Fibroblast of gingiva (primary cell): ENCODE results near the gene GAL3ST3.
"Not testable (repeated sequence)": the region's sequence is repeated elsewhere in the genome, so short reads cannot be mapped to it uniquely, and the experiment has no call there.

Source experiments
- DNase-seq: peaks from one replicate; pipeline ENCODE4 v3.0.0-alpha.2; 2011; ENCODE audit warnings: low read depth

GAL3ST3 gene

DNA sequence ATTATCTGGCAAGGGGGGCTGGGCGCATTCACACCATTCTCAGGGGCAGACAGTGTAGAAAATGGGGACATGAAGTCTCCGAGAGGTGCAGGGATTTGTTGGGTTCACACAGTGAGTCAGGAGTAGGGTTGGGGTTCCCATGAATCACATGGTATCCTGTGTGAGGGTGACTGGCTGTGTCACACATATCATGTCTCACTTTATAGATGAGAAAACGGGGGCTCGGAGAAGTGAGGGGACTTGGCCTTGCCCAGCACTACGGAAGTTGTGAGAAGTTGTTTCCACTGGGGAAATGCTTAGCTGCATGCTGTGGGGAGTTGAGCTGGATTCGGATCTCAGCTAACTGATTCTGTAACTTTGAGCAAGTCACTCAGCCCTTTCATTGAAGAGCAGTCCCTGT lies 4.2 kb downstream of the GAL3ST3 start:
- no peak for DNase-seq

DNA sequence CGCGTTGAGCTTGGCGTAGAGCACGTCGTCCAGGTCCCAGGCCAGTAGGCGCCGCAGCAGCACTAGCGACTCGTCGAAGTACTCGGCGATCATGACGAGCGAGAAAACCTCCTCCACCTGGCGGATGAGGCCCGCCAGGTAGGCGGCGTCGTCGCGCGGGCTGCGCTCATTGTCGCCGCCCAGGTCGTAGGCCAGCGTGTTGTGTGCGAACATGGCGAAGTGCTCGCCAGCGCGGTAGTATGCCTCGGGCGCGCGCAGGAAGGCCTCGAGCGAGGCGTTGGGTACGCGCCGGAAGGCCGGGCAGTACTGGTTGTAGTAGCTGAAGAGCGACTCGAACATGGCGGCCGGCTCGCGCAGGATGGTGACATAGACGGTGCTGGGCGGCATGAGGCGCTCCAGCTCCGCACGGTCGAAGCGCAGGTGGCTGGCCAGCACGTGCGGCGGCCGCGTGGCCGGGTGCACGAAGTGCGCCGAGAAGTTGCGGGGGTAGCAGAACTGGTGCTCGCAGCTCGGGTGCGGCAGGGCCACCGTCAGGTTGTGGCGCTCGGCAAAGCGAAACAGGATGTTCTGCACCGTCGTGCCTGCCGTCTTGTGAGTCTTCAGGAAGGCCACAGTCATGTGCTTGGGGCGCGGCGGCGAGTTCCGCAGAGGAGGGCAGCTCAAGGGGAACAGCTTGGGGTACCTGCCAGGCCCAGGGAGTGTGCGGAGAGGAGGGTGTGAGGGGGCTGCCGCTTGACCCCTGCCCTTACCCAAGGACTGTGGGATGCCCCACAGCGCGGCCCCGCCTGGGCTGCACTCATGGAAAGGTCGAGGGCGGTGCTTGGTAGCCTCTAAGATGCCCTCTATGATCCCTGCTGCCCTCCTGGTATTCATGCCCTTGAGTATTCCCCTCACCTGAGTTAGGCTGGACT lies 5.7 kb downstream of the GAL3ST3 start:
- no peak for DNase-seq

DNA sequence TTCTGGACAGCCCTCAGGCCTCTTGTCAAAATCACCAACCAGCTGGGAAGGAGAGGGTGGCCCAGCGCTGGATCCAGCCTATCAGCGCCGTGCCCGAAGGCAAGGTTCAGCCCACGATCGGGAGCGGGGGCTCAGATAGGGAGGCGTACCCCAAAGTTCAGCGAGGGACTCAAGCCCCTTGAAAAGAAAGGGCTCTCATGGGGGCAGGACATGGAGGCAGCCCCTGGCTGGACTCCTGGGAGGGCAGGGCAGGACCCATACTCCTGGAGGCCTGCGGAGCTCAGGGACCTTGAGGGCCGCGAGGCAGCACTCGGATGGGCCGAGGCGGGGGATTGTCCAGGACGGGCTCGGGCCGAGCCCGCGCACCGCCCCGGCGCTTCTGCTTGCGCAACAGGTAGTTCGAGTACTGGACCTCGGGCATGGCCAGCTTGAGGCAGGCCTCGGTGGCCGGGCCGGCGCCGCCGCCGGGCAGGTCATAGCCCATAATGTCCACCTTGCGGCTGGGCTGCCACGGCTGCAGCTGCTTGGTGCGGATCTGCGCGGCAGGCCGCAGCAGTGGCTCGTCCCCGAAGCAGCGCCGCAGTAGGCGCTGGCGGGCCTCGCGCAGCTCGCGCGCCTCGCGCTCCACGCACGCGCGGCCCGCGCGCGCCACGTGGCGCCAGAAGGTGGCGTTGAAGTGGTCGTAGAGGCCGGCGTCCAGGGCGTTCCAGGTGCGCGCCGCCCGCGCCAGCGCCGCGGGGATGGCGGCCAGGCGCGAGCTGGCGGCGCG lies 6.5 kb downstream of the GAL3ST3 start:
- no peak for DNase-seq

DNA sequence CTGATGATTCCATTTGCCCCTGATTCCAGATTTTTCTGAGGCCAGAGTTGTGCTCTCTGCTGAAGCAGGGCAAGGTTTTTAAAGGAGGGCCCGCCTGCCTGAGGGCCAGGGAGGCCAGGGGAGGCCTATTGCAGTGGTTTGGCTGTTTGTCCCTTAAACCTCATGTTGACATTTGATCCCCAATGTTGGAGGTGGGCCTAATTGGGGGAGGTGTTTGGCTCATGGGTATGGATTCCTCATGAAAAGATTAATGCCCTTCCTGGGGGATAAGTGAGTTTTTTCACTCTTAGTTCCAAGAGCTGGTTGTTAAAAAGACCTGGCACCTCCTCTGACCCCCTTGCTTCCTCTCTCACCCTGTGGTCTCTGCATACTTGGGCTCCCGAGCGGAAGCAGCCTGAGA lies 9.2 kb downstream of the GAL3ST3 start:
- no peak for DNase-seq

DNA sequence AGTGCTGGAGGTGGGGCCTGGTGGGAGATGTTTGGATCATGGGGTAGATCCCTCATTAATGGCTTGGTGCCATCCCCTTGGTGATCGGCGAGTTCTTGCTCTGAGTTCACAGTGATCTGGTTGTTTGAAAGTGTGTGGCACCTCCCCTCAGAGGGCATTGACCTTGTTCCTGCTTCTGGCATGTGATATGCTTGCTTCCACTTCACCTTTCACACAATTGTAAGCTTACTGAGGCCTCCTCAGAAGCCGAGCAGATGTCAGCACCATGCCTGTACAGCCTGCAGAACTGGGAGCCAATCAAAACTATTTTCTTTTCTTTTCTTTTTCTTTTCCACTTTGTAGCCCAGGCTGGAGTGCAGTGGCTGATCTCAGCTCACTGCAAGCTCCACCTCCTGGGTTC lies 11.6 kb downstream of the GAL3ST3 start:
- DNase-seq, result no peak

DNA sequence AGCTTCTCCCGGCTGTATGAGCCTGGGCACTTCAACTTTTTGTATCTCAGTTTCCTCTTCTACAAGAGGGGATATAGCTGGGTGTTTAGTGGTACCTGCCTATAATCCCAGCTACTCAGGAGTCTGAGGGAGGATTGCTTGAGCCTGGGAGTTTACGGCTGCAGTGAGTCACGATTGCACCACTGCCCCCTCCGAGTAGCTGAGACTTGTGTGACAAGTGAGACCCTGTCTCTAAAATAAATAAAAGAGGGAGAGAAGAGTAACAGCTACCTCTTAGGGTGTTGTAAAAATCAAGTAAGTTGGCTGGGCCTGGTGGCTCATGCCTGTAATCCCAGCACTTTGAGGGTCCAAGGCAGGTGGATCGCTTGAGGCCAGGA lies 12.6 kb downstream of the GAL3ST3 start:
- DNase-seq, result no peak

DNA sequence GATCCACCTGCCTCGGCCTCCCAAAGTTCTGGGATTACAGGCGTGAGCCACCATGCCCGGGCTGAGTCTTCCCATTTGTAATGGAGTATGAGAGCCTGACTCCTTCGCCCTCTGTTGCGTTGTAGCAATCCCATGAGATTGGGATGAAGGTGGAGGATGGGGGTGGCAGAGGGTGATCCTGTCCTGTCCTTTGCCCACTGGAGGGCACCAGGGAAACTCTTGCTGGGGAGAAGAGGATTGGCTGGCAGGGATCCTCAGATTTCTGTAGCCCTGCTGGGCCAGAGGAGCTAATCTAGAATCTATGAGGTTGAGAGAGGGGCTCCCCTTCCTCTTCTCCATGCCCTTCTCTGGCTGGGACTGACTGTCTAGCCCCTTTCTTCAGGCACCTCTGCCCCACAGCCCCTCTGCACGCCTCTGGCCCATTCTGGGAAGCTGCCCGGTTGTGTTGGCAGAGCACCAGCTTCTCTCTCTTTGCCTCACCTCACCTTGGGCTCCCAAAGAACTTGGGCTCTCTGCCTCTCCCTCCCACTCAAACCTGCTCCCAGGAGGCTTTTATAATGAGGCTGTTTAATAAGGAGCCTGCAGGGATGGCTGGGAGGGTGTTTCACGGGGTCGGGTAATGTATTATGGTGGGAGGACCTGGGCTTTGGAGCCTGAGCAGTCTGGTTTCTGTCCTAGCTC lies 13.2 kb downstream of the GAL3ST3 start:
- DNase-seq, result no peak

DNA sequence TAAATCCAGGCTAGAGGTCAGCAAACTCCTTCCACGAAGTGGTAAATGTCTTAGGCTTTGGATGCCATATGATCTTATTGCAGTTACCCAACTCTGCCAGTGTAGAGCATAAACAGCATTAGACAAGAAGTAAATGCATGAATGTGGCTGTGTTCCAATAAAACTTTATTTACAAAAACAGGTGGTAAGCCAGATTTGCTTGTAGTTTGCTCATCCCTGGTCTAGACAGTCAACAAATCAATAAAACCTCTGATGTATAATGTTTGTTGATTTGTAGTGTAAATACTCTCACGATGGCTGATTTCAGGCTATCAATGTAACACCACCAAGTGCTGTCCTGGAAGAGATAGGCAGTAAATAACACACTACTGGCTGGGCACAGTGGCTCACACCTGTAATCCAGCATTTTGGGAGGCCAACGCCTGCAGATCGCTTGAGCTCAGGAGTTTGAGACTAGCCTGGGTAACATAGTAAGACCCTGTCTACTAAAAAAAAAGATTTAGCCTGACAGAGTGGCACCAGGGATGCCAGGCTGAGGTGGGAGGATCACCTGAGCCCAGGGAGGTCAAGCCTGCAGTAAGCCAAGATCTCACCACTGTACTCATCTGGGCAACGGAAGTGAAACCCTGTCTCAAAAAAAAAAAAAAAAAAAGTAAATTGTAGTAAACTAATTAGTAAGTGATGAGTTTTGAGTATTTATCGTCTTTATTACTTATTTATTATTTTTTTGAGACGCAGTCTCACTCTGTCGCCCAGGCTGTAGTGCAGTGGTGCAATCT lies 15.8 kb downstream of the GAL3ST3 start:
- DNase-seq, result no peak

DNA sequence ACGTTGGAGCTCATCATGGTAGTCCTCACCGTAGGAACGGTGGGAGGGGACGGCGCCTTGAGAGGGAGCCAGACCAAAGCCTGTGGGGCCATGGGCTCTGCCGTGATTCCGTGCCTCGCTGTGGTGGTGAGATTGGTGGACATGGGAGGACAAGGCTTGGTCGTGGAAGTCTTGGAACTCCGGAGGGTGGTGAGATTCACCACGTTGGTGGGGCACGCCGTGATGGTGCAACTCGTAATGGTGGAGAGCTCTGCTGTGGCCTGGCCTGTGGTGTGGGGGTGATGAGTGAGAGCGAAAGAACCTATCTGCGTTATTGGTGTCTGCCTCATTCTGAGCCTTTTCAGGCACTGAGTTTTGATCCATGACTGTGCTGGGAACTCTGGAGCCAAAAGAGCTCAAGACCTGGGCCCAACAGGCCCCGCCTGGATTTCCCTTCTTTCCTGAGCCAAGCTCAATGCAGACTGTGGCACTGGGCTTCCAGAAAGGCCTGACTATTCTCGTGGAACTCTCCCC lies 22.9 kb downstream of the GAL3ST3 start, which contains the start of gene CATSPER1:
Gene CATSPER1 (minus strand): TSS at position 463 of the 513 bp plus-strand sequence. CDS start 100 bp downstream, at position 363.
- DNase-seq, result no peak

DNA sequence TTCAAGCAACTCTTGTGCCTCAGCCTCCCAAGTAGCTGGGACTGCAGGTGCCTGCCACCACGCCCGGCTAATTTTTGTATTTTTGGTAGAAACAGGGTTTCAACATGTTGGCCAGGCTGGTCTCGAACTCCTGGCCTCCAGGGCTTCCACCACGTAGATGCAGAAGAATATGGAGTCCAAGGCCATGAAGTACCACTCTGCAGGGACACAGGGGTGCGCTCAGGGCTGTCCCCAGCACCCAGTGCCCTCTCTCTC lies 25.8 kb downstream of the GAL3ST3 start:
- not testable (repeated sequence) for DNase-seq

DNA sequence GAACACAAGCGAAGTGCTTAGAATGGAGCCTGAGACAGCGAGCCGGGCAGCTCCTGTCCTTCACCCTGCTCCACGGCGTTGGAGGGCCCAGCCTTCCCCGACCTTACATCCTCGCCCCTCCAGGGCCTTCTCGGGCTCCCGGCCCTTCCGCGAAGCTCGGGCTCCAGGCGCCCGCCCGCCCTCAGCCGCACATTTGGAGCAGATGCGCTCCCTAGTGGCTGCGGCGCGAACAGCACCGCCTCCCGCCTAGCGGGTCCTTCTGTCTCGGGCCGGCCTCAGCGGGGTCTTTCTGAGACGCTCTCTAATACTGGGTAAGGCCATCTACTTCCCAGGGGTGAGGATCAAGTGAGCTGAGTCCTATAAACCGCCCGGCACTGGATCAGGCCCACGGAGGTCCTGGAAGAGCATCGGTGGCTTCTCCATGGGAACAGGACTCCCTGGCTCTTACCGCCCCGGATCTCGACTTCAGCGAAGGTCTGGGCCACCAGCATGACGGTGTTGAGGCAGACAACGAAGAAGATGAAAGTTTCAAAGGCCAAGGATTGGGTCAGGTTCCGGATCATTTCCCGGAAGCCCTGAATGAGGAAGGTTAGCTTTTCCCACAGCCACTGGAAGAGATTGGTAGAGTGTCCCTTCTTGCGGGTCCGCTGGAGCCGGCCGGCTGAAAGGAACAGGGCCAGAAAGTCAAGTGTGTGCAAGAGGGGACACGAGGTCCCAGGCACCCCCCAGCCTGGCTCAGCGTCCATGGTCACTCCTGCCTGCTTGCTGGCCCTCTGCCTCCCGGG lies 26.4 kb downstream of the GAL3ST3 start:
- peak; percentile 45 for DNase-seq

DNA sequence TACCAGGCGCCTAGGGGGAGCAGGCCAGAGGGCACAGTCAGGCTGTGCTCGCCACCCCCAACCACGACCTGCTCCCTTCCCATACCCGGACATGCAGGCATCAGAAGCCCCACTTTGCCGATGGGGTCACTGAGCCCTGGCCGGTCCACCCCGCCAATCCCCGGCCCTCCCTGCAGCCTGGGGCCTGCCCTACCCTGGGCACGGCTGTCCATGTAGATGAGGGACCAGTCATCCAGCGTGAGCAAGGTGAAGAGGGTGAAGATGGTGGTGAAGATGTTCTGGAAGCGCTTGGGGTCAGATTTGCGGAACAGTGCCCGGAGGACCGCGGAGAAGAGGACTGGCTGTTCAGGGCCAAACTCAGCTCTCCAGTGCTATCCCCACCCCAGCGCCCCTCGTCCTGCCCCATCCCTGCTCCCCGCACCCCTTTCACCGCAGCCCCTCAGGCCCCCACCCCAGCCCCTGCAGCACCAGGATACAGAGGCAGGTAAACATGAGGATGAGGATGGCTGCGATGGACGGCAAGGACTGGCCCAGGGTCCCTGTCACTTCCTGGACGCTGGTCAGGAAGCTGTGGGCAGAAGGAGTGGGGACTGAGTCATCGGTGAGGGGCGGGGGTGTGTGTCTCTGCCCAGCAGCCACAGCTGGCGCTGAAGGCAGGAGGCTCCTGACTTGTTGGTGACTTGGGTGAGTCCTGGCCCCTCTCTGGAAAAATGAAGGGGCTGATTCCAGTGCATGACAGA lies 28.2 kb downstream of the GAL3ST3 start:
- peak; percentile 69 for DNase-seq

DNA sequence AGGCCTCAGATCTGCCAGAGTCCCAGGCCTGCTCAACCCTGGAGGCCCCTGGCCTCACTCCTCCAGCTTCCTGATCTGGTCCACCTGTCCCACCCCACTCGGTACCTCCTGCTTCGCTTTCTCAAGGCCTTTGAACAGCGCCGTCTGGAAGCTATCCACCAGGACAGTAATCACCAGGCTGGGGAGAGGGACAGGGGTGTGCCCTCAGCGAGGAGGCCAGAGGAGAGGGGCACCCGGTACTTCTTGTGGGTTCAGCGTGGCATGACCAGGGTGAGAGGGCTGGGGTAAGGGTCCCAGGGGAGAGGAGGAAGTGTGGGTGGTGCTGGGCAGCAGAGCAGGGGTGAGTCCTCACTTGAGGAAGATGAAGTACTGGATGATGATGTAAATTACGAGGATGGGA lies 28.7 kb downstream of the GAL3ST3 start:
- no peak for DNase-seq

DNA sequence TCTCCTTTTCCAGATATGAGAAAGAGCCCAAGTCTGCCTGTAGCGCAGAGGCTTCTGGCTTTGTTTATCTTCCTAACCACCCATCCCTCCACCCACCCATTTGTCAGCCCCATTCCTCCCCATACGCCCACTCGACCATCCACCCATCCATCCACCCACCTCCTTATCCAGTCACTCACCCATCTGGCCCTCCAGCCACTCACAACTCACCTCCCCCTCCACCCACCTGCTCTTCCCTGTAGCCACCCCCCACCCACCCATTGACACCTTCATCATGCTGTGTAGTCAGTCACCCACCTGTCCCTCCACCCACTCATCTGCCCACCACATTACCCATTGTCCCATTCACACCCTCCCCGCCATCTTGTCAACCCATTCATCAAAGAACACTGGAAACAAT lies 31.6 kb downstream of the GAL3ST3 start:
- no peak for DNase-seq

DNA sequence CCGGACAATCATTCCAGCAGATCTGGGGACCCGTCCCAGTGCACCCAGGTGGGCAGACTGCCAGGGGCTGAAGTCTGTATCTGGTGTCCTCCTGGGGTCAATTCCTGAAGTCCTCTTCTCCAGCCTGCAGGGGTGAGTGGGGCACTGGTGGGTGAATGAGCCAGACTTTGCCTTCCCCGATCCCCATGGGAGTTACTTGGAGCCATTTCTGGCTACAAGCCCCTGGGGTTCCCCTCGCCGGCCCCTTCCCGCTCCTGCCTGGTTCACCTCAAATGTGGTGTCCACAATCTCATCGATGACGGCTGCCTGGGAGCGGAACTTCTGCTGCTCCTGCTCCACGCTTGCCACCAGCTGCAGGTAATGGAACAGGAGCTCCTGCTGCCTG lies 32.2 kb downstream of the GAL3ST3 start:
- DNase-seq, result no peak

DNA sequence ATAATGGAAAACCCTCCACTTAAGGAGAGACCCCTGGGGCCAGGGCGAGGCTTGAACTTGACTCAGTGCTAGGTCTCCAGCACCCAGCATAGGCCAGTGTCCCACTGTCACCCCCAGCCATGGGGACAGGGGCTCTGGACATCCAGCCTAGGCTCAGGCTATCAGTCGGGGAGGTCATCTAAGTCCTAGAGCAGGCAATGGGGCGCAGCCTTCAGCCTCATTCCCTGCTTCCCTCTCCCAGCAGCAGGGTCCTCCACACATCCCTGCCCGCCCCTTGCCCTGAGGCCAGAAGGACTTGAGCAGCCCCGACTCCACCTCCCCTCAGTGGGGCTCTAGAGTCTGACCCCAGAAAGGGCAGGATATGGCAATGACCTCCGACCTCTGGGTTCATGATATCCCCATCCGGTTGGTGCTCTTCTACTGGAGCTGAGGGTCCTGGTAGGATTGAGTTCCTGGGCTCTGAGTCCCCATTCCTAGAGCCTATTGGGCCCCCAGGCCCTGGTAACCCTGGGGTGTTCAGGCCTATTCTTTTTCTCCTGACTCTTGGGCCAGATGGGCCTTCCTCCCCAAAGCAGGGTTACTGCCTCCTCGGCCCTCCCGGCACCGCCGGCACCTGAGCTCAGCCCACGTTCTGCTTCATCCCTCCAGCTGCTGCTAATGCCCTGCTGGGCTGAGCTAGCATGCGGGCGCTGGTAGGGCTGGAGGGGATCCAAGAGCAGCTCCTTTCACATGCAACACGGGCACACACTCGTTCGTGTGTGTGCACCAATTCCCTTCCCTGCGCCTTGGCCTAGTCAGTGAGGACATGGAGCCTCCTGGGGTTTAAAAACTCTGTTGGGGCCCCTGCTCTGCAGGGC lies 32.8 kb downstream of the GAL3ST3 start:
- no peak for DNase-seq

DNA sequence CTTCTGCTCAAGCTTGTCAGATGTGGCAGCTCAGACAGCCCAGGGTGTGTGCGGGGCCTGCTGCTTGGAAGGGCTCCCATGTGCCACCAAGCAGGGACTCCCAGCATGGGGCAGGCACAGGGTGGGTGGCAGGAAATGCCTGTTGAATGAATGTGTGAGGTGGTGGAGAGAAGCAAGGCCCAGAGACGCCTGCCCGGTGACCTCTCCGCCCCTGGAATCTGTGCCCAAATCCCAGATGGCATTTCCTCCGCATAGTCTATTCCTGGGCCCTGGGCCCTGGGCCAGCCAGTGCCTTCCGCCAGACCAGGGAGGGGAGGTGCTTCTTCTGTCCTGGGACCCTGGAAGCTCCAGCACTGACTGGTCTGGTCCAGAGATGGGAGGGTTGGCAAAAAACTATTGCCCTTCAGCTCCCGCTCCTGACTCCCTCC lies 33.5 kb downstream of the GAL3ST3 start:
- DNase-seq, result peak; percentile 68

DNA sequence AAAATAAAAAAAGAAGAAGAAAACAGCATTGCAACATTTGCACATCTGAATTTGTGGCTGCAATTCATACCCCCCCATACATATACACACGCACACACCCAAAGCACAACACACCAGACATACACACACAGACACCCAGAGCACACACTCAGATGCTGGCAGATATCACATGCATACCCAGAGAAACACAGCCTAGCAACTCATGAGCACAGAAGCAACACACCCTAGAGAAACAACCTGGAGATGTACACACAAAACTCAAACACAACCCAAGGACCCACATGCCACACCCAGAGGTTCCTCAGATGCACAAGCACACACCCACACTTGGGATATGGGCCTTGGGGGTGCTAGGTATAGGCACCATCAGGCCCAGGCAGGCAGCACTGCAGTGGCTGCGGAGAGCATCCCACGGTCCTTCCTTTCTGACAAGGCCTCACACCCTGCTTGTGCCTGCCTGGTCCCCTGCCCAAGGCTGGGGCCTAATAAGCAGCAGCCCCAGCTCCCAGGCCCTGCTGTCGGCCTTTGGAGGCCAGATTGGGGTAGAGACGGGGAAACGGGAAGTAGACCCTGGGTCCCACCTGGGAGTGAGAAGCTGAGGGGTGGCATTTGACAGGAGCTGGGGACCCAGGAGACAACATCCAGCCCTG lies 34.0 kb downstream of the GAL3ST3 start:
- no peak for DNase-seq

DNA sequence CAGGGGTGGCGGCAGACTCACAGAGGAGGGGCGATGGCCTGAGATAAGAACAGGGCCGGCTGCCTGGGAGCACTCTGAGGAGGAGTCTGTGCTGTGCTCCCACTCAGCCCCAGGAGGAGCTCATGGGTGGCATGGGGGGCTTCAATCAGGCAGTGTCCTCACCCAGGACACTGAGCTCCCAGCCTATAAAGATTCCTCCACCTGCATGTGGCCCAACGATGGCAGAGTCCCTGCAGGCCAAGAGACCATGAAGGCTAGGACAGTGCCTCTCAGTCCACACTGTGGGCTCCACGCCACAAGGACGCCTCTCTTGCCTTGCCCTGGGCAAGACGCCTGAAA lies 35.2 kb downstream of the GAL3ST3 start:
- no peak for DNase-seq
